Measurements from ENCODE around the gene ZNF236. TPM values are rescaled to one million over a fixed set of nuclear protein-coding genes. Genes with fewer than 3 reads are reported as not detected.

The ZNF236 gene
- total and polyA plus RNA-seq, 2 of the 8 experiments (the other 6 are each of a cell fraction or from before 2014, with no cell fraction given), result 6.7 to 14.5 TPM

- 71% methylated on average over 5 of the region's 5 CpGs; no CpG with 5 or more reads in 1 of the 2 experiments for WGBS, 2 experiments (ENCODE audit: extremely low coverage in 1 of 2, insufficient coverage in 1 of 2, insufficient read length in 1 of 2, insufficient replicate concordance in 2 of 2, low coverage in 1 of 2, low lambda C conversion rate in 2 of 2, missing lambda C conversion rate in 1 of 2)
- H3K18ac ChIP-seq (ENCODE audit: extremely low read depth, low read length), result no peak overlapping the region
- no peak overlapping the region for H3K4me2 ChIP-seq (ENCODE audit: insufficient read depth in 1 of 2, low read depth in 2 of 2, low read length in 2 of 2)
- H3K9ac ChIP-seq (replicated peaks in 1 of 4; ENCODE audit: extremely low read depth in 1 of 4, low read depth in 3 of 4, low read length in 3 of 4), result no peak overlapping the region
- H2BK12ac ChIP-seq (ENCODE audit: low read depth, low read length), result no peak overlapping the region
- H4K8ac ChIP-seq (ENCODE audit: extremely low read depth, insufficient read depth, low read length), result no peak overlapping the region
- DNase-seq (ENCODE audit: low read depth in 1 of 2, low spot score in 2 of 2) (no peak), FAIRE-seq (no peak)
- H3K79me2 ChIP-seq (ENCODE audit: control insufficient read depth in 1 of 2, insufficient read depth in 2 of 2, low read length in 2 of 2), result no peaks in the 10 kb centered on the region
- H3K56ac ChIP-seq (replicated peaks; ENCODE audit: insufficient read length, low read depth, low read length), result no peak overlapping the region
- no peak overlapping the region for H4K5ac ChIP-seq (ENCODE audit: insufficient read length, low read depth, low read length)
- no peak overlapping the region for H3K4ac ChIP-seq (replicated peaks; ENCODE audit: insufficient read length, low read depth, low read length)
- H3K27ac ChIP-seq (ENCODE audit: low read depth, low read length), result no peak overlapping the region
- H2AK5ac ChIP-seq (ENCODE audit: low read depth, low read length), result no peak overlapping the region
- CTCF ChIA-PET (ENCODE audit: partially characterized antibody), result interaction anchor here (1.1 kb wide), 1 partner anchor 38 kb away, joined by 3 read pairs; no protein-coding TSS in a partner anchor
- no peaks in the 10 kb centered on the region for H4K20me1 ChIP-seq (replicated peaks in 1 of 2; ENCODE audit: control insufficient read depth in 1 of 2, insufficient read depth in 2 of 2, low read length in 2 of 2)
- no peak overlapping the region for H2BK5ac ChIP-seq (ENCODE audit: low read depth, low read length)
- no peaks in the 10 kb centered on the region for H3K4me1 ChIP-seq (replicated peaks in 1 of 4; ENCODE audit: control insufficient read depth in 3 of 4, insufficient read depth in 4 of 4, low read length in 3 of 4)
- no peak overlapping the region for H3K14ac ChIP-seq (ENCODE audit: insufficient read length)
- no peaks in the 10 kb centered on the region for H3K79me1 ChIP-seq (ENCODE audit: low read depth, low read length)
- no peaks in the 10 kb centered on the region for H3K23me2 ChIP-seq (ENCODE audit: low read depth, low read length)
- no peak overlapping the region for H2BK20ac ChIP-seq (ENCODE audit: low read length)
- H3K4me3 ChIP-seq (ENCODE audit: extremely low read depth in 1 of 4, insufficient read depth in 2 of 4, low read depth in 3 of 4, low read length in 4 of 4), result no peak overlapping the region
- H3K27me3 ChIP-seq (replicated peaks in 1 of 4; ENCODE audit: control insufficient read depth in 3 of 4, extremely low read depth in 1 of 4, insufficient read depth in 3 of 4, low read length in 3 of 4), result no peaks in the 10 kb centered on the region
- H2AFZ ChIP-seq (ENCODE audit: low read length), result no peak overlapping the region
- POLR2A ChIA-PET (ENCODE audit: partially characterized antibody), result no interaction called here
- H3K9me3 ChIP-seq (ENCODE audit: insufficient read depth in 2 of 2, low read depth in 1 of 2, low read length in 1 of 2), result no peaks in the 10 kb centered on the region
- H3K23ac ChIP-seq (ENCODE audit: insufficient read length), result no peak overlapping the region
- no peak overlapping the region for H4K91ac ChIP-seq (replicated peaks; ENCODE audit: insufficient read length, low read length)
- H2BK120ac ChIP-seq (replicated peaks; ENCODE audit: low read depth, low read length), result no peak overlapping the region
- TF ChIP-seq RBBP5 (IDR thresholded peaks at IDR 0.05; ENCODE audit: borderline replicate concordance, low read depth, low read length) (no peak), SIRT6 (IDR thresholded peaks at IDR 0.05; ENCODE audit: low read length) (no peak), CEBPB (IDR thresholded peaks at IDR 0.05; ENCODE audit: low read depth, low read length) (no peak), CHD2 (IDR thresholded peaks at IDR 0.05; ENCODE audit: low read length) (no peak), TAF1 (IDR thresholded peaks at IDR 0.05; ENCODE audit: low read depth, low read length) (no peak), HDAC2 (IDR thresholded peaks at IDR 0.05; ENCODE audit: borderline replicate concordance in 1 of 2, low read depth in 2 of 2, low read length in 2 of 2) (no peak), GABPA (IDR thresholded peaks at IDR 0.05; ENCODE audit: borderline replicate concordance, insufficient read depth, low read length) (no peak), BCL11A (IDR thresholded peaks at IDR 0.05; ENCODE audit: low read depth in 2 of 2, low read length in 2 of 2) (no peak), NRF1 (IDR thresholded peaks at IDR 0.05; ENCODE audit: low read depth, low read length) (no peak), TAF7 (optimal IDR thresholded peaks at IDR 0.05; ENCODE audit: borderline replicate concordance, low read depth, low read length) (no peak), MAX (IDR thresholded peaks at IDR 0.05) (no peak), EZH2 (IDR thresholded peaks at IDR 0.05; ENCODE audit: low read depth, low read length, severe bottlenecking) (no peak), EGR1 (IDR thresholded peaks at IDR 0.05; ENCODE audit: borderline replicate concordance, low read depth, low read length) (no peak)
- H3K36me3 ChIP-seq (ENCODE audit: control insufficient read depth in 2 of 4, insufficient read depth in 4 of 4, low read length in 3 of 4), result peaks cover 0 to 27% (median 10%) of the 10 kb centered on the region in 4 experiments; a peak in 6 of 8 replicates
- no peak overlapping the region for H2BK15ac ChIP-seq (ENCODE audit: low read length)
Observed at GRCh38 chr18:76882146-76882545, 59.8 kb downstream of the ZNF236 start.

All from H1 (cell line).